Mesenchymal stem cell (in vitro differentiated cells and primary cell): ENCODE data around the gene USP9Y. TPM values are rescaled to one million over a fixed set of nuclear protein-coding genes. Genes with fewer than 3 reads are reported as not detected.

Experiments used
- DNase-seq: peaks from one replicate; pipeline ENCODE4 v3.0.0-alpha.2; 2013
- H2AFZ ChIP-seq: one replicate; pipeline ENCODE4 v1.6.1; 2013; ENCODE audit warnings: low read depth, mild to moderate bottlenecking, control low read depth, inconsistent platforms, low read length, moderate library complexity
- H2AK5ac ChIP-seq: 2 replicates; pipeline ENCODE4 v1.6.1; 2013; ENCODE audit warnings: low read length, moderate library complexity, mild to moderate bottlenecking, inconsistent platforms; ENCODE audit not compliant: severe bottlenecking
- H2BK120ac ChIP-seq: one replicate; pipeline ENCODE4 v1.6.1; 2013; ENCODE audit warnings: low read depth, mild to moderate bottlenecking, inconsistent platforms, low read length, moderate library complexity
- H2BK12ac ChIP-seq, 2 experiments: one replicate each; pipeline ENCODE4 v1.6.1; 2013; ENCODE audit warnings: inconsistent platforms in 2 of 2, low read length in 2 of 2, mild to moderate bottlenecking in 2 of 2, moderate library complexity in 2 of 2, control low read depth in 1 of 2
- H2BK15ac ChIP-seq: one replicate; pipeline ENCODE4 v1.6.1; 2013; ENCODE audit warnings: mild to moderate bottlenecking, low read depth, inconsistent platforms; ENCODE audit not compliant: poor library complexity, severe bottlenecking
- H2BK5ac ChIP-seq: 2 replicates; pipeline ENCODE4 v1.6.1; 2013; ENCODE audit warnings: low read depth, mild to moderate bottlenecking, low read length, control low read depth, inconsistent platforms; ENCODE audit not compliant: poor library complexity, severe bottlenecking
- H3K14ac ChIP-seq, 2 experiments: one replicate each; pipeline ENCODE4 v1.6.1; 2013; ENCODE audit warnings: inconsistent platforms in 2 of 2, low read length in 2 of 2, control low read depth in 1 of 2, mild to moderate bottlenecking in 1 of 2, moderate library complexity in 1 of 2
- H3K18ac ChIP-seq, 2 experiments: one replicate each; pipeline ENCODE4 v1.6.1; 2013; ENCODE audit warnings: inconsistent platforms in 2 of 2, low read length in 2 of 2, control low read depth in 1 of 2, low read depth in 1 of 2, mild to moderate bottlenecking in 1 of 2
- H3K23ac ChIP-seq, 2 experiments: one replicate each; pipeline ENCODE4 v1.6.1; 2013; ENCODE audit warnings: inconsistent platforms in 2 of 2, low read length in 2 of 2, mild to moderate bottlenecking in 2 of 2, moderate library complexity in 2 of 2, control low read depth in 1 of 2
- H3K27ac ChIP-seq: 2 replicates; pipeline ENCODE4 v1.5.1; 2013; ENCODE audit warnings: mild to moderate bottlenecking, moderate library complexity, low read length, control low read depth, inconsistent platforms; ENCODE audit not compliant: poor library complexity, severe bottlenecking
- H3K27me3 ChIP-seq, 2 experiments: 2 replicates each; pipeline versions ENCODE4 v1.6.1 to v1.7.0; 2013; ENCODE audit warnings: low read length in 2 of 2, mild to moderate bottlenecking in 2 of 2, moderate library complexity in 2 of 2, control low read depth in 1 of 2, inconsistent platforms in 1 of 2; ENCODE audit not compliant: control insufficient read depth in 1 of 2, insufficient read depth in 1 of 2
- H3K36me3 ChIP-seq, 2 experiments: 2 replicates each; pipeline versions ENCODE4 v1.6.1 to v1.7.0; 2013; ENCODE audit warnings: low read length in 2 of 2, control low read depth in 1 of 2, inconsistent platforms in 1 of 2, low read depth in 1 of 2, mild to moderate bottlenecking in 1 of 2; ENCODE audit not compliant: insufficient read depth in 2 of 2, control insufficient read depth in 1 of 2
- H3K4ac ChIP-seq, 2 experiments: one replicate each; pipeline ENCODE4 v1.6.1; 2013; ENCODE audit warnings: inconsistent platforms in 2 of 2, low read length in 2 of 2, mild to moderate bottlenecking in 2 of 2, moderate library complexity in 2 of 2, control low read depth in 1 of 2, low read depth in 1 of 2
- H3K4me1 ChIP-seq: 2 replicates; pipeline ENCODE4 v1.6.1; 2013; ENCODE audit warnings: low read depth, low read length, control low read depth; ENCODE audit not compliant: control insufficient read depth, insufficient read depth
- H3K4me2 ChIP-seq: 2 replicates; pipeline ENCODE4 v1.6.1; 2013; ENCODE audit warnings: low read length, mild to moderate bottlenecking, inconsistent platforms; ENCODE audit not compliant: poor library complexity, severe bottlenecking
- H3K4me3 ChIP-seq, 2 experiments: 2 replicates each; pipeline versions ENCODE4 v1.5.1 to v1.7.0; 2013; ENCODE audit warnings: low read length in 2 of 2, mild to moderate bottlenecking in 2 of 2, control low read depth in 1 of 2, low read depth in 1 of 2; ENCODE audit not compliant: insufficient read depth in 1 of 2
- H3K79me1 ChIP-seq: replicated peaks from 2 replicates; pipeline ENCODE4 v1.6.1; 2013; ENCODE audit warnings: mild to moderate bottlenecking, control low read depth, low read length, inconsistent platforms; ENCODE audit not compliant: poor library complexity, severe bottlenecking
- H3K9ac ChIP-seq: 2 replicates; pipeline ENCODE4 v1.7.0; 2013; ENCODE audit warnings: mild to moderate bottlenecking, low read length, moderate library complexity
- H3K9me3 ChIP-seq: 2 replicates; pipeline ENCODE4 v1.7.0; 2013; ENCODE audit warnings: mild to moderate bottlenecking, low read length; ENCODE audit not compliant: control insufficient read depth
- H4K8ac ChIP-seq: one replicate; pipeline ENCODE4 v1.6.1; 2013; ENCODE audit warnings: inconsistent platforms, mild to moderate bottlenecking, low read length, moderate library complexity
- H4K91ac ChIP-seq: one replicate; pipeline ENCODE4 v1.6.1; 2013; ENCODE audit warnings: mild to moderate bottlenecking, low read length, inconsistent platforms
- WGBS: methylation state at CpG from one replicate; pipeline ENCODE4 v1.1.7; 2013; ENCODE audit warnings: mixed read lengths; 5-methylcytosine and 5-hydroxymethylcytosine counted together
- polyA plus RNA-seq, 2 experiments: library from polyadenylated mRNA; stranded (reverse); fragments of 200-250 nt; gene quantifications; one replicate each; pipeline ENCODE4 v1.2.3, GENCODE V29; 2013

The USP9Y gene
- polyA plus RNA-seq (2013, experiment 1 of 2): 13.5 TPM
- 13.4 TPM for polyA plus RNA-seq (2013, experiment 2 of 2)

GRCh38 chrY:12701181-12701695 is at the start of gene USP9Y:
Gene USP9Y, plus strand, starts transcription at chrY:12701231. Its CDS starts 8,217 bp downstream, at chrY:12709448.
- H3K4me3 ChIP-seq: no peak within 1 kb of the TSS
- peaks cover 1% of the 10 kb centered on the region for H3K79me1 ChIP-seq
- H3K18ac ChIP-seq: no peak within 1 kb of the TSS
- no peak within 1 kb of the TSS for H2BK5ac ChIP-seq
- no peak within 1 kb of the TSS for H3K23ac ChIP-seq
- no peak within 1 kb of the TSS for H2AK5ac ChIP-seq
- no peak within 1 kb of the TSS for H2BK12ac ChIP-seq
- H3K4me1 ChIP-seq: no peaks in the 10 kb centered on the region
- no peak within 1 kb of the TSS for H4K91ac ChIP-seq
- no peak within 1 kb of the TSS for H2AFZ ChIP-seq
- no peaks in the 10 kb centered on the region for H3K27me3 ChIP-seq
- peak within 1 kb of the TSS; percentile 85 for H3K27ac ChIP-seq
- H3K14ac ChIP-seq: no peak within 1 kb of the TSS
- no CpG with 5 or more reads among the region's 1 CpG for WGBS
- no peak within 1 kb of the TSS for H3K4me2 ChIP-seq
- H4K8ac ChIP-seq: no peak within 1 kb of the TSS
- no peak within 1 kb of the TSS for H3K4ac ChIP-seq
- no peaks in the 10 kb centered on the region for H3K9me3 ChIP-seq
- DNase-seq: no peak
- H3K36me3 ChIP-seq: peaks cover 0 to 13% of the 10 kb centered on the region in 2 experiments
- H2BK15ac ChIP-seq: no peak within 1 kb of the TSS
- no peak within 1 kb of the TSS for H2BK120ac ChIP-seq
- no peak within 1 kb of the TSS for H3K9ac ChIP-seq

GRCh38 chrY:12651621-12652036 is 49.4 kb upstream of the USP9Y start:
- no peak overlapping the region for H2BK12ac ChIP-seq

GRCh38 chrY:12661745-12662681 is 39.0 kb upstream of the USP9Y start:
- H2BK5ac ChIP-seq: peak overlapping the region; percentile 73
- no peak overlapping the region for H2BK120ac ChIP-seq
- H4K8ac ChIP-seq: peak overlapping the region; percentile 80
- peak overlapping the region; percentile 28 for H2BK15ac ChIP-seq
- peak overlapping the region; percentile 66 for H4K91ac ChIP-seq
- H3K9me3 ChIP-seq: no peaks in the 10 kb centered on the region
- peaks cover 0 to 3% of the 10 kb centered on the region in 2 experiments for H3K36me3 ChIP-seq
- H3K23ac ChIP-seq: peak overlapping the region in 1 of 2 experiments; percentile 69
- no peaks in the 10 kb centered on the region for H3K79me1 ChIP-seq
- H3K27ac ChIP-seq: peak overlapping the region; percentile 91
- peak overlapping the region in 1 of 2 experiments; percentile 66 for H3K4me3 ChIP-seq
- DNase-seq: peak; percentile 81
- peak overlapping the region; percentile 12 for H3K4me2 ChIP-seq
- H3K4ac ChIP-seq: peak overlapping the region in 1 of 2 experiments; percentile 93
- H3K4me1 ChIP-seq: peaks cover 3% of the 10 kb centered on the region
- peak overlapping the region; percentile 45 to 90 for H3K18ac ChIP-seq
- peak overlapping the region; percentile 66 for H2AK5ac ChIP-seq
- H3K9ac ChIP-seq: no peak overlapping the region
- H3K14ac ChIP-seq: no peak overlapping the region
- H2AFZ ChIP-seq: peak overlapping the region; percentile 18
- no peaks in the 10 kb centered on the region for H3K27me3 ChIP-seq
- H2BK12ac ChIP-seq: no peak overlapping the region
- 3% methylated on average over 23 of the region's 41 CpGs for WGBS

More at GRCh38 chrY:12651621-12652036, 49.4 kb upstream of the USP9Y start:
- Histone ChIP-seq H3K9me3 (no peaks in the 10 kb centered on the region), H3K4ac (no peak overlapping the region), H3K9ac (no peak overlapping the region), H2AK5ac (no peak overlapping the region), H2BK15ac (no peak overlapping the region), H3K23ac (no peak overlapping the region), H3K18ac (no peak overlapping the region), H3K4me3 (no peak overlapping the region), H3K4me1 (no peaks in the 10 kb centered on the region), H3K14ac (no peak overlapping the region), H4K91ac (no peak overlapping the region), H3K4me2 (no peak overlapping the region), H2AFZ (no peak overlapping the region), H3K79me1 (no peaks in the 10 kb centered on the region), H2BK120ac (no peak overlapping the region), H3K36me3 (no peaks in the 10 kb centered on the region), H3K27ac (peak overlapping the region; percentile 67), H4K8ac (no peak overlapping the region), H3K27me3 (no peaks in the 10 kb centered on the region), H2BK5ac (no peak overlapping the region)
- WGBS: 0% methylated on average over 3 of the region's 4 CpGs
- peak; percentile 83 for DNase-seq
